IgD-negative memory B cell (primary cell): ENCODE measurements around the gene UBE2E3. TPM values are rescaled to one million over a fixed set of nuclear protein-coding genes. Genes with fewer than 3 reads are reported as not detected.

Experiments
- H3K27ac Mint-ChIP-seq, 3 donors: one replicate each; pipeline ENCODE4 v1.8.0; 2020 to 2022; ENCODE audit warnings: mild to moderate bottlenecking in 3 of 3, mixed read lengths in 3 of 3, moderate library complexity in 1 of 3
- H3K27me3 Mint-ChIP-seq: one replicate; pipeline ENCODE4 v1.8.0; 2021; ENCODE audit warnings: mixed read lengths
- H3K36me3 Mint-ChIP-seq: one replicate; pipeline ENCODE4 v1.8.0; 2020; ENCODE audit warnings: mild to moderate bottlenecking, mixed read lengths
- H3K4me1 Mint-ChIP-seq, 3 donors: one replicate each; pipeline ENCODE4 v1.8.0; 2020 to 2022; ENCODE audit warnings: mixed read lengths in 3 of 3, mild to moderate bottlenecking in 1 of 3
- H3K4me3 Mint-ChIP-seq, 4 donors: one replicate each; pipeline ENCODE4 v1.8.0; 2020 to 2022; ENCODE audit warnings: mild to moderate bottlenecking in 4 of 4, mixed read lengths in 4 of 4, moderate library complexity in 3 of 4
- H3K9me3 Mint-ChIP-seq, 3 donors: one replicate each; pipeline ENCODE4 v1.8.0; 2020 to 2021; ENCODE audit warnings: mixed read lengths in 3 of 3, mild to moderate bottlenecking in 1 of 3
- polyA plus RNA-seq: library from polyadenylated mRNA; unstranded; fragments of 300-500 nt; fragmentation: Illumina TruSeq; gene quantifications from one replicate; pipeline ENCODE4 v1.2.3, GENCODE V29; 2021

The UBE2E3 gene
- polyA plus RNA-seq, 1 donor from 2014 or later: 51.6 TPM

- peaks cover 2% of the 10 kb centered on the region for H3K36me3 Mint-ChIP-seq
- H3K27ac Mint-ChIP-seq: no peak overlapping the region
- no peaks in the 10 kb centered on the region for H3K9me3 Mint-ChIP-seq
- no peak overlapping the region for H3K4me3 Mint-ChIP-seq
- no peaks in the 10 kb centered on the region for H3K4me1 Mint-ChIP-seq
- peaks cover 5% of the 10 kb centered on the region for H3K27me3 Mint-ChIP-seq
Observed at GRCh38 chr2:180960982-180961381, 19.4 kb upstream of the UBE2E3 start.

GRCh38 chr2:180962727-180963314 is 17.6 kb upstream of the UBE2E3 start:
- no peaks in the 10 kb centered on the region for H3K4me1 Mint-ChIP-seq
- H3K27me3 Mint-ChIP-seq: peaks cover 7% of the 10 kb centered on the region
- H3K27ac Mint-ChIP-seq: no peak overlapping the region
- H3K9me3 Mint-ChIP-seq: no peaks in the 10 kb centered on the region
- no peak overlapping the region for H3K4me3 Mint-ChIP-seq
- no peaks in the 10 kb centered on the region for H3K36me3 Mint-ChIP-seq

DNA sequence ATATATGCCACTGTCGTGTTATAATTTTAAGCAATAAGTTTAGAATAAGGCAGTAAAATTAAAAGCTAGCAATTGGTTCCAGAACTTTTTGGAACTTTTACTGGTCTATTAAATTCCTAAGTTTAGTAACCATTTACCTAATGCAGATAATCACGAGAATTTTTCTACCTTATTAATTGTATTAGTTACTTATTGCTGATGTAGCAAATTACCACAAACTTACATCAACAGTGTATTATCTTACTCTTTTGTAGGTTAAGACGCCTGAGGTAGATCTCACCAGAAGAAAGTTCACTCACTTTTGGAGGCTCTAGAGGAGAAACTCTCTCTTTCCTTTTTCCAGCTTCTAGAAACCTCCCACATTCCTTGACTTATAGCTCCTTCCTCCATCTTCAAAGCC is 14.0 kb upstream of the UBE2E3 start:
- H3K4me1 Mint-ChIP-seq: no peaks in the 10 kb centered on the region
- H3K36me3 Mint-ChIP-seq: no peaks in the 10 kb centered on the region
- H3K9me3 Mint-ChIP-seq: no peaks in the 10 kb centered on the region
- no peak overlapping the region for H3K4me3 Mint-ChIP-seq
- peaks cover 7% of the 10 kb centered on the region for H3K27me3 Mint-ChIP-seq
- no peak overlapping the region for H3K27ac Mint-ChIP-seq

DNA sequence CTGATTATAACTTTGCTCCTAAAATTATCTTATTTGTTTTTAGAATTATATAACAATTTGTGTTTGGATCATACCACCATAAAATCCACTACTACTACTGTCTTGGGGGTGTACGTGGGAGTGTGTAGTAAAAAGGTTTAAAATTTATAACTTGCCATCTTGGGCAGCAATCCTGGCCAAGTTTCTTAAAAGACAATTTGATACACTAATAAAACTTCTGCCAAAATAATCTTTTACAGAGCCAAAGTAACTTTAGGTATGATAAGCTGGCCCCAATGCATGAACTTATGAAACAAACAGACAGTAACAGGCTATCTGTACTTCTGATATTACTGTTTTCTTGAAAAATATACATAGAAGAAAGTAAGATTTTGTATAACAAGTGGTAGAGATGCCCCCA is 11.3 kb upstream of the UBE2E3 start:
- no peak overlapping the region for H3K27ac Mint-ChIP-seq
- H3K27me3 Mint-ChIP-seq: peaks cover 7% of the 10 kb centered on the region
- no peak overlapping the region for H3K4me3 Mint-ChIP-seq

GRCh38 chr2:180970016-180970415 is 10.4 kb upstream of the UBE2E3 start:
- H3K27ac Mint-ChIP-seq: no peak overlapping the region
- no peak overlapping the region for H3K4me3 Mint-ChIP-seq
- no peaks in the 10 kb centered on the region for H3K4me1 Mint-ChIP-seq
- no peaks in the 10 kb centered on the region for H3K36me3 Mint-ChIP-seq
- H3K9me3 Mint-ChIP-seq: no peaks in the 10 kb centered on the region
- H3K27me3 Mint-ChIP-seq: peaks cover 5% of the 10 kb centered on the region

More for the DNA sequence above, 11.3 kb upstream of the UBE2E3 start:
- H3K4me1 Mint-ChIP-seq: no peaks in the 10 kb centered on the region
- no peaks in the 10 kb centered on the region for H3K9me3 Mint-ChIP-seq
- no peaks in the 10 kb centered on the region for H3K36me3 Mint-ChIP-seq

DNA sequence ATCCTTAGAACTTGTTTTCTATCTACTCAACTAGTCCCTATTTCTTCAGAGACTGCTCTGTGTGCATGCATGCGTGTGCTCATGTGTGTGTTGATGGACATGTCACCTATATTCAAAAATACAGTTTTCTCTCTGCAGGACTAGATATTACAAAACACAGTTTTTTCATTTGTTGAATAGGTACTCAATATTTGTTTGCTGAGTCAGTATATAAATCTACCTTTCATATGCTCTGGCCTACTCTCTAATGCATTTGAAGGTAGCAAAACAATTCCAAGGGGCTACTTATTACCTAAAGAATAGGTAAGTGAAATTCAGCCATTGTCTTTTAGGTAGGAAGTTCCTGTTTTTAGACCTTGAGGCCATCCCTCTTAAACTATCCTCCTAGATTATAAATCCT is 8.6 kb upstream of the UBE2E3 start:
- Mint-ChIP-seq H3K27me3 (peaks cover 5% of the 10 kb centered on the region), H3K4me1 (no peaks in the 10 kb centered on the region), H3K27ac (no peak overlapping the region)

DNA sequence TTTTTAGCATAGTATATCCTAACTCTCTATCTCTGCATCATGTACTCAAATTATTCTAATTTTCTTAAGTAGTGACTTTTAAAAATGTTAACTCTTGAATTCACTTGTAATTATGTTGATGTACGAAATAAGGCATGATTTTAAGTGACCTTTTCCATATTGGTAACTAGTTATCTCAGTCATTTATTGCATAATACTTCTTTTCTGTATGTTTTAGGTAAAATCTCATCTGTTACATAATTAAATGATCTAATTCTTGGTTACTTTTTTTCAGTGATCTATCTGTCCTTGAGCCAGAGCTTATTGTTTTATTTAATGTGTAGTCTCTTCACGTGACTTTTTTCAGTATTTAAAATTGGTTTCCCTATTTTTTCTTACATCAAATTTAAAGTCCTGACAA is 4.8 kb upstream of the UBE2E3 start:
- peaks cover 2% of the 10 kb centered on the region for H3K27me3 Mint-ChIP-seq
- H3K4me1 Mint-ChIP-seq: peaks cover 4 to 11% (median 7%) of the 10 kb centered on the region in 3 donors
- H3K27ac Mint-ChIP-seq: no peak overlapping the region
- no peaks in the 10 kb centered on the region for H3K9me3 Mint-ChIP-seq
- H3K4me3 Mint-ChIP-seq: no peak overlapping the region
- no peaks in the 10 kb centered on the region for H3K36me3 Mint-ChIP-seq

More for the DNA sequence above, 8.6 kb upstream of the UBE2E3 start:
- no peaks in the 10 kb centered on the region for H3K36me3 Mint-ChIP-seq
- H3K9me3 Mint-ChIP-seq: no peaks in the 10 kb centered on the region
- no peak overlapping the region for H3K4me3 Mint-ChIP-seq

DNA sequence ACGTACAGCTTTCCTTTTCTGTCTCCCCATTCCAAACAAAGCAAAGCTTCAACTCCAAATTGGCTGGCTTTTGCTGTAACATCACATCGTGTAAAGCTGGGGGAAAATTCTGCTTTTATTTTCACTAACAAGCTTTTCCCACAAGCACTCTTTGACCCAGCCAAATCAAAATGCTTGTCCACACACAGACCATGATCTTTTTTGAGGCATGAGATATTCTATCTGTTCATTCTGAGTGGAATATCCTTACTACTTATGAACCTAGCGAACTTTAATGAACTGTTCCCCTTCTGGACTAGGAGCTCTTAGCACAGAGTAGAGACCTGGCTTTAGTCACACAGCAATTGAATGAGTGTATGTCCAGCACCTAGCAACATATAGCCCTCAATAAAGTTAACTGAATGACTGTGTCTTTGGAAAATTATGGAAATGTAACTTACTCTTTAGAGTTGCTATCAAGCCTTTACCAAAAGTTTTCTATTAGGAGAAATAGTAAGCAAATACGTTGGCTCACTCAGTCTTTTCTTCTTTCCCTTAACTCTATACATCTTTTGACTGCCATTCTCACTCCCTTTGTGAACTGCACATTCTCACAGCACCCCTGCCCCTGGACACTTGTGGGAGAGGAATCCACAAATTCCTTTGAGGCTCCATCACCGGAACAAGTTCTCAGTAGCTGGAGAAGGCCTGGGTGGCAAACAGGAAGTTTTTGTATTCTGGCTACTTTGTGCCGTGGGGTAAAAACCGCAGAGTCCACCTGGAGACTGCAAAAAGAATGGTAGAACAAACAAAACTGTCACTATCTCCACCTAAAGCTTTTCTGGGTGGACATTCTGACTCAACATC is 1.3 kb upstream of the UBE2E3 start:
- Mint-ChIP-seq H3K36me3 (no peaks in the 10 kb centered on the region), H3K27ac (peak overlapping the region; percentile 45 to 95 (median 90)), H3K4me1 (peaks cover 21 to 31% (median 30%) of the 10 kb centered on the region in 3 donors), H3K9me3 (peaks cover 0 to 2% (median 0%) of the 10 kb centered on the region in 3 donors), H3K4me3 (peak overlapping the region; percentile 78 to 95 (median 90)), H3K27me3 (no peaks in the 10 kb centered on the region)

DNA sequence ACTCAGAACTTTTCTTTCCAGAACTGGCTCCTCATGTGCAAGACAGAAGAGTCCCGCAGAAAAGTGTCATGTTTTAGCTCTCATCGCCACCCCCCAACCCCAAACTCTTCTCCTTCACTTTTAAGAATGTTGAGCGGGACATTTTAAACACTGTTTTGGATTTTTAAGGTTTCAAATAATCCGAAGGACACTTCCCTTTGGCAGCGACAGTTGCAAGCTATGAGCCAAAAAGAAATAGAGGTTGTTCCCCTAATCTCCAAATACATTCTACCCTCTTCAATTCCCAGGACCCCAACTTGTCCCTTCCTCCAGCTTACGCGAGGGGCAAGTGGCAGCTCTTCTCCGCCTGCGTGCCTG is 678 bp upstream of the UBE2E3 start:
- peaks cover 0 to 2% (median 0%) of the 10 kb centered on the region in 3 donors for H3K9me3 Mint-ChIP-seq
- H3K36me3 Mint-ChIP-seq: no peaks in the 10 kb centered on the region
- H3K27ac Mint-ChIP-seq: peak overlapping the region; percentile 45 to 95 (median 90)
- H3K4me3 Mint-ChIP-seq: peak overlapping the region; percentile 78 to 95 (median 90)
- H3K4me1 Mint-ChIP-seq: peaks cover 21 to 31% (median 31%) of the 10 kb centered on the region in 3 donors
- no peaks in the 10 kb centered on the region for H3K27me3 Mint-ChIP-seq

DNA sequence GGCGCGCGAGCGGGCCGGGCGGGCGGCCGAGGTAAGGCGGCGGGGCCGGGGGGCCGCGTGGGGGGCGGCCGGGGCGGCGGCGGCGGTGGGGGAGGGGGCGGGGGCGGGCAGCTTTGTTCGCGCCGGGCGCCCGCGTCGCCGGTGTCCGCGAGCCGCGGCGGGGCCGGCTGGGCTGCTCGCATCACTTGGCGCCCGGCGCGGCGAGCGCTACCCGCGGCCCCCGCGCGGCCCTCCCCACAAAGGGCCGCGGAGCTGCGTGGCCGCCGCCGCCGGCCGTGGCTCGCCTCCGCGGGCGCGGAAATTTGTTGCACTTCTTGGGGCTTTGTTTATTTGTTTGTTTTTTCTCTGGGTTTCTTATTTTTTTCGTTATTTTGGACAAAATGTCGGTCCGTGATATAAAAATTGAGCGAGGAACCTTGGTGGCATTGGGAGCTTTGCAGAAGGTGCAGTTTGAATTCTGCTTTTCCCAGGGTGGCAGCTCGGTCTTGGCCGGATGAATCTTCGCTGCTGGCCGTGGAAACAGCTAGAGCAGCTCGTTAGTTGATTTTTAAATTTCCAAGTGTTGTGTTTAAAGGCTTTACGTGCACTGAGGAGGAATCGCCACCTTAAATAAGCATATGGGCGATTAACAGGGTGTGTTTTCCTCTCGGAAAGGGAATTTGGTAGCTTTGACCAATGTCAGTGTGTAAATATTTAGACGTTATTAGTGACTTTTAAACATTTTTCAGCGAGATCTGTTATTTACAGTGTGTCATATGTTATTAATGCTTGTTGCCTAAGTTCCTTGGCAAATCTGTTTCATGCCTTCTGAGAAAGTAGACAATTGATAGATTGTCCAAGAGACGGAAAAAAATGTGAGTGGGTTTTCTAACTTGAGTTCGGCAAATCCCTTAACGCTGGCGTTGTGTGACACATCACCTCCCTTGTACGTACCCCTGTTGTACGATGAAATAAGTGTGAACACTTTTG is 822 bp downstream of the UBE2E3 start:
- H3K4me3 Mint-ChIP-seq: peak overlapping the region; percentile 85 to 97 (median 96)
- no peaks in the 10 kb centered on the region for H3K27me3 Mint-ChIP-seq
- peaks cover 24 to 37% (median 31%) of the 10 kb centered on the region in 3 donors for H3K4me1 Mint-ChIP-seq
- peaks cover 0 to 2% (median 0%) of the 10 kb centered on the region in 3 donors for H3K9me3 Mint-ChIP-seq
- no peaks in the 10 kb centered on the region for H3K36me3 Mint-ChIP-seq
- H3K27ac Mint-ChIP-seq: peak overlapping the region; percentile 86 to 93 (median 93)

DNA sequence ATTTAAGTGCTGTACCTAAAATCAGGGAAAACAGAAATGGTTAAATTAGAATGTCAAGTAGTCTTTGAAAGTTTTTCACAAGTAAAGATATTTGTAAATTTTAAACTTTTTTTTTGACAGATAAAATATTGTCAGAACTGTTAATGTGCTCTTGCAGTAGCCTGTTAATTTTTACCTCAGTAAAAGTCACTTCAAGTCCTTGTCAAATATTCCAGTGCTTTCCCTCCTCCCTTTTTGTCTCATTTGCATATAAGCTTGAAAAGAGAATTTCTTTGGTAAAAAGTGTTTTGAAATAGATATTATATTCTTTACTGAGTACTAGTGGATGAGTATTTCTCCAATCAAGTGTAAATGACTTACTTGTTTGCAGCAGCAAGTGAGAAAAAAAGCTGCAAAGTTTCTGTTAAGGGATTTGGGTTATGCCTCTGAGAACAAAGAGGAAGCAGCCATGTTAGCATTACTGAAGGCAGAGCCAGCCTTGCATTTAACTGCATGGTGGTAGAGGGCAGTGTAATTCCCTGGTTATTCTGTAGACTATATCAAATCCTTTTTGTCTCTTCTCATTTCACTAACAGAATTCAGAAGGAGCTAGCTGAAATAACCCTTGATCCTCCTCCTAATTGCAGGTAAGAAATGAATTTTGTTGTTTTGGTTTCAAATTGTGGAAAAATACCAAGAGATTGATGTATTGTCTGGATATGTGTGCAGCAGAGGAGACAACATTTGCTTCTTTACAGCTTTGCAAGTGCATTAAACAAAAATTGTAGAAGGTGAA is 3.2 kb downstream of the UBE2E3 start:
- peaks cover 2% of the 10 kb centered on the region for H3K36me3 Mint-ChIP-seq
- H3K27ac Mint-ChIP-seq: peak overlapping the region in 1 of 3 donors; percentile 18
- peaks cover 0 to 2% (median 0%) of the 10 kb centered on the region in 3 donors for H3K9me3 Mint-ChIP-seq
- peak overlapping the region in 3 of 4 donors; percentile 31 to 60 (median 57) for H3K4me3 Mint-ChIP-seq
- peaks cover 26 to 39% (median 28%) of the 10 kb centered on the region in 3 donors for H3K4me1 Mint-ChIP-seq
- no peaks in the 10 kb centered on the region for H3K27me3 Mint-ChIP-seq

DNA sequence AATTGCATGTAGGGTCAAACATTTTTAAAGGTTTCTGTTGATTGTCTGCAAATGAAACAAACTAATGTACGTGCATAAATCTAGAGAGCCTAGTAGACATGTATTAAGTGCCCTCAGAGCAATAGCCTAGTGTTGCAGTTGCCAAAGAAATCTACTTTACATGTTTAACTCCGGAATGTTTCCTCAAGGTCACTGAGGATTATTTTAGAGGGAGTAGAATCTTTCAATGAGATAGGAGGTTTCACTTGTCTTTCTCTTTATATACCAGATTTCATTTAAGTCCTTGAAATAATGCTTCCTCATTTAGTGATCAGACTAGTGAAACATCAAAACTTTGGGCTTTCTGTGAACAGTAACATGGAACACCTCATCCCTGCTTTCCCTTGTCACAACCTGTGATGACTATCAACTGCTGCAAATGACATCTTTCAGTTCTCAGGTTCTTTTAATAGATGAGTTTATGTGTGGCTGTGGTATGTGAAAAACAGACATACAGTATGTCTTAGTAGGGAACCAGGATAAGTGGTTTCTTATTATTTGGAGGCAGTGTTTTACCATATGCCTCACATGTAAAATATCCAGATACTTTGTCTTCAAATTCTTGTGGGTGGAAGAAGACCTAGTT is 5.5 kb downstream of the UBE2E3 start:
- peaks cover 7% of the 10 kb centered on the region for H3K36me3 Mint-ChIP-seq
- no peak overlapping the region for H3K4me3 Mint-ChIP-seq
- peaks cover 0 to 2% (median 0%) of the 10 kb centered on the region in 3 donors for H3K9me3 Mint-ChIP-seq
- no peaks in the 10 kb centered on the region for H3K27me3 Mint-ChIP-seq
- no peak overlapping the region for H3K27ac Mint-ChIP-seq
- H3K4me1 Mint-ChIP-seq: peaks cover 22 to 37% (median 30%) of the 10 kb centered on the region in 3 donors

DNA sequence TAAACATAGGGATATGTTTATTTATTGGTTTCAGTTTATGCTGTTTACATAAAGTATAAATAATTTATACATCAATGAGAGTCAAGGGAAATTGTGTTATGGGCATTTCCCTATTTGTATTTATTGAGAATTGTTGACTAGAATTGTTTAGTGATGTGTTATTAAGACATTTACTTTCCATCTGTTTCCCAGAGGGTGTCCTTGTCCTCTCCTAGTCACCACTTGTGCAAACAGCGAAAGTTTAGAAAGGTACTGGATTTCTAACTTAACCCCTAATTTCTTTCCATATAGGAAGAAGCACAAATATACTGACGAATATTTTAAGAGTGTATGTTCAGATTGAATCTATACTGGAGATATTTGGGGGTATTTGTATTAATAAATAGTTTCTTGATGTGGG is 6.7 kb downstream of the UBE2E3 start:
- Mint-ChIP-seq H3K27ac (no peak overlapping the region), H3K4me3 (no peak overlapping the region), H3K36me3 (peaks cover 7% of the 10 kb centered on the region), H3K4me1 (peaks cover 19 to 31% (median 20%) of the 10 kb centered on the region in 3 donors), H3K9me3 (no peaks in the 10 kb centered on the region), H3K27me3 (no peaks in the 10 kb centered on the region)

DNA sequence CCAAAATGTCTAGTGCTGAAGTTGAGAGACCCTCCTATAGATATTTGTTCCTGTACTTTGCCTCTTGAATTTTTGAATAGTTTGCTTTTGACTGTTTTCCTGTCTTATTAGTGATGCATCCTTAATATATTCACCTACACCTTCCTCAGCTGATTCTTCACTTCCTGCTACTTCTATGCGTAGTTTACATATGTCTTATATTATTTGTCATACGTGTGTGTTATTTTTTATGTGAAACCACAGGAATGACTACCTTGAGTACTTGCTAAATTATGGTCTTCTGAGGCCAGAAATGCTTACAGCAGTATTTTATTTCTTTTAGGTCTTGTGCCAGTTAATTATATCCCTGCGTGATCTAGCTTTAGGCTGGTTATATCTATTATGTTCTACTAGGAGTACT is 9.9 kb downstream of the UBE2E3 start:
- H3K4me1 Mint-ChIP-seq: peaks cover 10 to 12% (median 11%) of the 10 kb centered on the region in 3 donors
- H3K36me3 Mint-ChIP-seq: peaks cover 9% of the 10 kb centered on the region
- H3K27me3 Mint-ChIP-seq: no peaks in the 10 kb centered on the region
- no peak overlapping the region for H3K4me3 Mint-ChIP-seq
- no peaks in the 10 kb centered on the region for H3K9me3 Mint-ChIP-seq
- H3K27ac Mint-ChIP-seq: peak overlapping the region in 1 of 3 donors; percentile 12
